OCI-LY1 (cell line): ENCODE measurements around the gene DPH7.

ENCODE experiments used
- H2AFZ ChIP-seq: fragments of 200-600 bp; sonication (generic), shearing (Covaris generic); 2 replicates; pipeline ENCODE4 v1.6.0; 2014; ENCODE audit warnings: antibody characterized with exemption, mild to moderate bottlenecking, low read length
- H3F3A ChIP-seq: fragments of 200-600 bp; sonication (generic), shearing (Covaris generic); 2 replicates; pipeline ENCODE4 v1.6.0; 2014; ENCODE audit warnings: mild to moderate bottlenecking, antibody characterized with exemption, low read length, moderate library complexity; ENCODE audit not compliant: insufficient read depth
- H3K27ac ChIP-seq: fragments of 200-600 bp; sonication (generic); 2 replicates; pipeline ENCODE4 v1.5.1; 2014; ENCODE audit warnings: low read length, mixed run types, mild to moderate bottlenecking, low read depth; ENCODE audit not compliant: poor library complexity, severe bottlenecking
- H3K27me3 ChIP-seq: fragments of 200-600 bp; sonication (generic); 2 replicates; pipeline ENCODE4 v1.6.0; 2014; ENCODE audit warnings: antibody characterized with exemption, mild to moderate bottlenecking, low read length, moderate library complexity; ENCODE audit not compliant: insufficient read depth
- H3K36me3 ChIP-seq: fragments of 200-600 bp; sonication (generic); 2 replicates; pipeline ENCODE4 v1.6.1; 2014; ENCODE audit warnings: mild to moderate bottlenecking, antibody characterized with exemption, low read length, moderate library complexity, mixed read lengths; ENCODE audit not compliant: insufficient read depth
- H3K4me1 ChIP-seq: fragments of 200-600 bp; sonication (generic); 2 replicates; pipeline ENCODE4 v1.5.1; 2014; ENCODE audit warnings: mild to moderate bottlenecking, low read length, moderate library complexity; ENCODE audit not compliant: insufficient read depth, severe bottlenecking
- H3K4me2 ChIP-seq: fragments of 200-600 bp; sonication (generic), shearing (Covaris generic); 2 replicates; pipeline ENCODE4 v1.6.1; 2014; ENCODE audit warnings: low read length
- H3K4me3 ChIP-seq: fragments of 200-600 bp; sonication (generic); 2 replicates; pipeline ENCODE4 v1.5.1; 2014; ENCODE audit warnings: low read length, low read depth, mild to moderate bottlenecking, mixed read lengths; ENCODE audit not compliant: poor library complexity, severe bottlenecking
- H3K79me2 ChIP-seq: fragments of 200-600 bp; shearing (Covaris generic); 2 replicates; pipeline ENCODE4 v1.6.1; 2016; ENCODE audit warnings: mixed run types, low read length, mixed read lengths; ENCODE audit not compliant: insufficient read depth
- H3K9ac ChIP-seq: fragments of 200-600 bp; sonication (generic), shearing (Covaris generic); 2 replicates; pipeline ENCODE4 v1.6.1; 2014; ENCODE audit warnings: mild to moderate bottlenecking, low read length, mixed read lengths
- H3K9me2 ChIP-seq: fragments of 200-600 bp; sonication (generic), shearing (Covaris generic); 2 replicates; pipeline ENCODE4 v1.6.1; 2014; ENCODE audit warnings: low read depth, mild to moderate bottlenecking, low read length, mixed read lengths
- H3K9me3 ChIP-seq: fragments of 200-600 bp; shearing (Covaris generic); 2 replicates; pipeline ENCODE4 v1.6.1; 2014; ENCODE audit warnings: low read length, mixed read lengths
- H4K20me1 ChIP-seq: fragments of 200-600 bp; sonication (generic), shearing (Covaris generic); 2 replicates; pipeline ENCODE4 v1.6.0; 2016; ENCODE audit warnings: mild to moderate bottlenecking, low read length; ENCODE audit not compliant: insufficient read depth
- EZH2 ChIP-seq: fragments of 200-600 bp; sonication (generic), shearing (Covaris generic); IDR thresholded peaks from 2 replicates; pipeline ENCODE4 v1.8.0; 2017; ENCODE audit warnings: borderline replicate concordance, mixed run types, mild to moderate bottlenecking, antibody characterized with exemption, low read length, moderate library complexity, mixed read lengths
- TF ChIP-seq, protein P1 (sequence below): fragments of 200-600 bp; sonication (generic), shearing (Covaris generic); IDR thresholded peaks from 2 replicates; pipeline ENCODE4 v1.5.1; 2017; ENCODE audit warnings: mild to moderate bottlenecking, antibody characterized with exemption, low read length, moderate library complexity, mixed read lengths

The DPH7 gene

DNA sequence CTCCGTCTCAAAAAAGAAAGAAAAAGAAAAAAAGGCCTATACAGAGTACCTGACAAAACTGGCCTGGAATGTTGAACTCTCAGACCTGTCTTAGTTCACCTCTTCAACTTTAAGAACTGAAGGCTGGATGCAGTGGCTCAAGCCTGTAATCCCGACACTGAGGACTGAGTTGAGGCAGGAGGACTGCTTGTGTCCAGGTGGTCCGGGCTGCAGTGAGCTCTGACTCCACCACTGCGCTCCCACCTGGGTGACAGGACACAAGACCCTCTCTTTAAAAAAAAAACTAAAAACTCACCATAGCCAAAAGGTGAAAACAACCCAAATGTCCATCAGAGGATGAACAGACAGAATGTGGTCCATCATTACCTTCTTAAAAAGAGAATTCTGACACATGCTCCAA, 20.6 kb downstream of the DPH7 start:
- Histone ChIP-seq H2AFZ (no peak overlapping the region), H3K9ac (no peak overlapping the region), H3K4me2 (no peak overlapping the region), H3K27ac (no peak overlapping the region), H3F3A (no peaks in the 10 kb centered on the region), H3K27me3 (no peaks in the 10 kb centered on the region), H3K4me3 (no peak overlapping the region), H4K20me1 (no peaks in the 10 kb centered on the region), H3K9me3 (no peaks in the 10 kb centered on the region), H3K9me2 (no peaks in the 10 kb centered on the region), H3K79me2 (no peaks in the 10 kb centered on the region), H3K36me3 (peaks cover 68% of the 10 kb centered on the region), H3K4me1 (no peaks in the 10 kb centered on the region)
- TF ChIP-seq, protein P1, sequence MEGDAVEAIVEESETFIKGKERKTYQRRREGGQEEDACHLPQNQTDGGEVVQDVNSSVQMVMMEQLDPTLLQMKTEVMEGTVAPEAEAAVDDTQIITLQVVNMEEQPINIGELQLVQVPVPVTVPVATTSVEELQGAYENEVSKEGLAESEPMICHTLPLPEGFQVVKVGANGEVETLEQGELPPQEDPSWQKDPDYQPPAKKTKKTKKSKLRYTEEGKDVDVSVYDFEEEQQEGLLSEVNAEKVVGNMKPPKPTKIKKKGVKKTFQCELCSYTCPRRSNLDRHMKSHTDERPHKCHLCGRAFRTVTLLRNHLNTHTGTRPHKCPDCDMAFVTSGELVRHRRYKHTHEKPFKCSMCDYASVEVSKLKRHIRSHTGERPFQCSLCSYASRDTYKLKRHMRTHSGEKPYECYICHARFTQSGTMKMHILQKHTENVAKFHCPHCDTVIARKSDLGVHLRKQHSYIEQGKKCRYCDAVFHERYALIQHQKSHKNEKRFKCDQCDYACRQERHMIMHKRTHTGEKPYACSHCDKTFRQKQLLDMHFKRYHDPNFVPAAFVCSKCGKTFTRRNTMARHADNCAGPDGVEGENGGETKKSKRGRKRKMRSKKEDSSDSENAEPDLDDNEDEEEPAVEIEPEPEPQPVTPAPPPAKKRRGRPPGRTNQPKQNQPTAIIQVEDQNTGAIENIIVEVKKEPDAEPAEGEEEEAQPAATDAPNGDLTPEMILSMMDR, result no peak
- no peak for TF ChIP-seq EZH2

DNA sequence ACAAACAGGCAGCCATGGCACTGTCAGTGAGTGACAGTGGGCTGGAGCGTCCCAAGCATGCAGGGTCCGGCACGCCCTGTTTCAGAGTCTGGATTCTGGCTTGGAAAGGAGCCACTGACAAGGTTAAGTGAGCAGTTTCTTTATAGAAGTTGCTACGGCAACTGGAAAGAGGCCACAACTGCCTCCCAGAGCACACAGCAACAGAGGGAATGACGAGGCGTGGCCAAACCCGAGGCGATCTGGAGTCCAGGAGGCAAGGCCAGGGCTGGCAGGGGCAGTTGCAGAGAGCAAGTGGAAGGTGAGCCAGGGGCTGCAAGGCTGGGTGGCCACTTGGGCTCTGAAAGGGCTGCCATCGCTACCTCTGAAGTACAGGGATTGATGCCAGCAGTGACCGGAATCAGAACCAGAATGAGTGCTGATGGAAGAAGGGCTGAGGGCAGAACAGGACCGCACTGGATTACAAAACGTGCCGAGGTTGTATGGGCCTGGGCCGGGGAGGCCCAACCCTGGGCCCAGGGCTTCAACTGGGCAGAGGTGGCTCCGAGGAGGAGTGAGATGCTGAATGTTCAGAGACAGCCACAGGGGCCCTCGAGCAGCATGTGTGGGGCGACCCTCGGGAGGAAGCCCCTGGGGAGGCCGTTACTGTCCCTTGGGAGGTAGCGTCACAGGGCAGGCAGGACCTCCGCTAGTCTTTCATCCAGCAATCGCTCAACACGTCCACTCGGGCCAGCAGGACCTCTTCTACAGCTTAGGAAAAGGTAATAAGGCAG, 22.5 kb downstream of the DPH7 start:
- Histone ChIP-seq H3K4me2 (no peak overlapping the region), H3K36me3 (peaks cover 53% of the 10 kb centered on the region), H3K27ac (no peak overlapping the region), H3K4me3 (no peak overlapping the region), H3K9ac (no peak overlapping the region), H3K9me2 (no peaks in the 10 kb centered on the region), H2AFZ (no peak overlapping the region), H3K27me3 (no peaks in the 10 kb centered on the region), H4K20me1 (no peaks in the 10 kb centered on the region), H3K9me3 (no peaks in the 10 kb centered on the region), H3K79me2 (no peaks in the 10 kb centered on the region), H3K4me1 (peaks cover 8% of the 10 kb centered on the region), H3F3A (no peaks in the 10 kb centered on the region)
- no peak for TF ChIP-seq EZH2
- TF ChIP-seq, protein P1, result no peak

DNA sequence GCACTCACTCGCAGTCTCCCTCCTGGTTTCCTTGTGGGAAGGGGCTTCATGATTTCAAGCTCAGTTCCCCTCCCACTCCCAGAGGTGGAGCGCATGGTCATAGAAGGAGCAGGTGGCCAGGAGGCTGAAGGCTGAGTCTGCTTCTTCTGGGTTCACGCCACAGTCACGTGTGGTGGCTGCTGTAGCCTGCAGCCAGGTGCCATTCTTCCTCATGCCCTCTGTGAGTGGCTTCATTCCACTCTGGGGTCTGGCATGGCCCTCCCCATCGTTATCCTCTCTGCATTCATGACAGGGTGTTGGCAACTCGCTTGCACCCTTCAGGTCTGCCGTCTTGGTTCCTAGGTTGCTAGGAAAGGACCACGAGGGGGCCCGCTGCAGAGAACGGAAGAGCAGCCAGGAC, 23.5 kb downstream of the DPH7 start:
- H3K27ac ChIP-seq, result no peak overlapping the region
- no peak overlapping the region for H2AFZ ChIP-seq
- H3K36me3 ChIP-seq, result peaks cover 48% of the 10 kb centered on the region
- H3K27me3 ChIP-seq, result no peaks in the 10 kb centered on the region
- H3K9ac ChIP-seq, result no peak overlapping the region
- TF ChIP-seq, protein P1, result no peak
- no peak for TF ChIP-seq EZH2
- H3K9me2 ChIP-seq, result no peaks in the 10 kb centered on the region
- no peak overlapping the region for H3K4me2 ChIP-seq
- no peaks in the 10 kb centered on the region for H3F3A ChIP-seq
- no peaks in the 10 kb centered on the region for H4K20me1 ChIP-seq
- H3K9me3 ChIP-seq, result no peaks in the 10 kb centered on the region
- no peaks in the 10 kb centered on the region for H3K79me2 ChIP-seq
- no peak overlapping the region for H3K4me3 ChIP-seq
- H3K4me1 ChIP-seq, result peaks cover 11% of the 10 kb centered on the region
